CD14-positive monocyte (primary cell): ENCODE measurements around the gene ZNF23. TPM values are rescaled to one million over a fixed set of nuclear protein-coding genes. Genes with fewer than 3 reads are reported as not detected.

Source experiments
- DNase-seq, 3 donors: peaks; one replicate each; pipeline ENCODE4 v3.0.0-alpha.2; 2011 to 2022
- H2AFZ ChIP-seq: 2 replicates; pipeline ENCODE4 v1.6.0; 2012; ENCODE audit warnings: mild to moderate bottlenecking, low read depth, low read length, inconsistent platforms; ENCODE audit not compliant: insufficient read depth, poor library complexity, severe bottlenecking
- H3K27ac ChIP-seq, 2 donors: 1 replicate in 1 of 2; 2 replicates in 1 of 2; pipeline ENCODE4 v1.5.1; 2012 to 2013; ENCODE audit warnings: low read length in 2 of 2, control low read depth in 1 of 2, inconsistent platforms in 1 of 2, low read depth in 1 of 2, mild to moderate bottlenecking in 1 of 2
- H3K27me3 ChIP-seq, 2 donors: one replicate each; pipeline versions ENCODE4 v1.6.0 to v1.6.1; 2011 to 2013; ENCODE audit warnings: low read length in 2 of 2; ENCODE audit not compliant: control insufficient read depth in 2 of 2, insufficient read depth in 2 of 2
- H3K36me3 ChIP-seq, 2 donors: replicated peaks in 1 of 2; 1 replicate in 1 of 2; 2 replicates in 1 of 2; pipeline versions ENCODE4 v1.5.1 to v1.6.1; 2012 to 2013; ENCODE audit warnings: low read length in 2 of 2, control low read depth in 1 of 2, inconsistent platforms in 1 of 2, mild to moderate bottlenecking in 1 of 2; ENCODE audit not compliant: insufficient read depth in 2 of 2, control insufficient read depth in 1 of 2
- H3K4me1 ChIP-seq, 2 donors: 1 replicate in 1 of 2; 2 replicates in 1 of 2; pipeline versions ENCODE4 v1.5.1 to v1.6.1; 2012 to 2013; ENCODE audit warnings: low read length in 2 of 2, control low read depth in 1 of 2, inconsistent platforms in 1 of 2, mild to moderate bottlenecking in 1 of 2, moderate library complexity in 1 of 2; ENCODE audit not compliant: insufficient read depth in 2 of 2, control insufficient read depth in 1 of 2
- H3K4me2 ChIP-seq: replicated peaks from 2 replicates; pipeline ENCODE3; 2012; ENCODE audit warnings: low read length, moderate library complexity, mild to moderate bottlenecking; ENCODE audit not compliant: poor library complexity, severe bottlenecking; ENCODE audit errors: extremely low read depth
- H3K4me3 ChIP-seq, 3 experiments: fragments of 200-600 bp in 1 of 3; sonication (generic) in 1 of 3; replicated peaks in 1 of 3; 1 replicate in 2 of 3; 2 replicates in 1 of 3; pipeline ENCODE4 v1.5.1; 2011 to 2013; ENCODE audit warnings: low read length in 3 of 3, mild to moderate bottlenecking in 3 of 3, control low read depth in 2 of 3, low read depth in 2 of 3, inconsistent platforms in 1 of 3, moderate library complexity in 1 of 3
- H3K79me2 ChIP-seq: 2 replicates; pipeline ENCODE4 v1.6.0; 2012; ENCODE audit warnings: mild to moderate bottlenecking, control low read depth, inconsistent platforms, low read length, moderate library complexity; ENCODE audit not compliant: insufficient read depth
- H3K9ac ChIP-seq: 2 replicates; pipeline ENCODE4 v1.6.0; 2017; ENCODE audit warnings: low read length, mild to moderate bottlenecking; ENCODE audit not compliant: insufficient read depth, poor library complexity, severe bottlenecking
- H3K9me3 ChIP-seq, 2 donors: replicated peaks in 1 of 2; 1 replicate in 1 of 2; 2 replicates in 1 of 2; pipeline versions ENCODE4 v1.5.1 to v1.6.1; 2012 to 2013; ENCODE audit warnings: low read length in 2 of 2, control low read depth in 1 of 2; ENCODE audit not compliant: control insufficient read depth in 1 of 2, insufficient read depth in 1 of 2
- H4K20me1 ChIP-seq: 2 replicates; pipeline ENCODE4 v1.6.0; 2012; ENCODE audit warnings: mild to moderate bottlenecking, low read length, control low read depth, moderate library complexity; ENCODE audit not compliant: insufficient read depth
- H3K27ac Mint-ChIP-seq, 7 donors: one replicate each; pipeline ENCODE4 v1.8.0; 2020; ENCODE audit warnings: mild to moderate bottlenecking in 7 of 7, mixed read lengths in 7 of 7, moderate library complexity in 6 of 7, inconsistent platforms in 2 of 7
- H3K27me3 Mint-ChIP-seq, 3 donors: one replicate each; pipeline ENCODE4 v1.8.0; 2021 to 2022; ENCODE audit warnings: low read depth in 3 of 3, mild to moderate bottlenecking in 3 of 3, mixed read lengths in 3 of 3, moderate library complexity in 3 of 3, inconsistent platforms in 1 of 3
- H3K36me3 Mint-ChIP-seq, 2 donors: one replicate each; pipeline ENCODE4 v1.8.0; 2020; ENCODE audit warnings: mixed read lengths in 2 of 2, inconsistent platforms in 1 of 2, mild to moderate bottlenecking in 1 of 2
- H3K4me1 Mint-ChIP-seq: one replicate; pipeline ENCODE4 v1.8.0; 2020; ENCODE audit warnings: mild to moderate bottlenecking, mixed read lengths
- H3K4me3 Mint-ChIP-seq, 2 donors: one replicate each; pipeline ENCODE4 v1.8.0; 2020; ENCODE audit warnings: mild to moderate bottlenecking in 2 of 2, mixed read lengths in 2 of 2, moderate library complexity in 1 of 2
- H3K9me3 Mint-ChIP-seq, 7 donors: one replicate each; pipeline ENCODE4 v1.8.0; 2020 to 2022; ENCODE audit warnings: mixed read lengths in 7 of 7, mild to moderate bottlenecking in 6 of 7, moderate library complexity in 6 of 7, inconsistent platforms in 2 of 7
- WGBS: methylation state at CpG from one replicate; pipeline ENCODE4 v1.1.5; 2013; ENCODE audit warnings: missing lambda C conversion rate; ENCODE audit not compliant: insufficient coverage; 5-methylcytosine and 5-hydroxymethylcytosine counted together
- intact Hi-C, 2 donors: fragments of 100-400 bp; cut with micrococcal nuclease; formaldehyde crosslinking; loops; one replicate each; pipeline versions ENCODE4 v1.15.0 to v1.15.1; 2023
- polyA plus RNA-seq, 3 donors: library from polyadenylated mRNA; depleted of rRNA in 1 of 3; unstranded in 2 of 3; stranded (reverse) in 1 of 3; fragments of 300-500 nt in 2 of 3; fragments of >200 nt in 1 of 3; fragmentation: Illumina TruSeq in 2 of 3; gene quantifications; 1 replicate in 2 of 3; 2 replicates in 1 of 3; pipeline ENCODE4 v1.2.3, GENCODE V29; 2012 to 2021
- TF ChIP-seq, protein P1 (sequence below): fragments of 200-600 bp; IDR thresholded peaks from one replicate; pipeline ENCODE4 v1.8.0; 2022; ENCODE audit warnings: antibody characterized with exemption, mild to moderate bottlenecking

Gene ZNF23
- polyA plus RNA-seq, 3 donors: 2.1 to 3.9 (median 2.8) TPM

DNA sequence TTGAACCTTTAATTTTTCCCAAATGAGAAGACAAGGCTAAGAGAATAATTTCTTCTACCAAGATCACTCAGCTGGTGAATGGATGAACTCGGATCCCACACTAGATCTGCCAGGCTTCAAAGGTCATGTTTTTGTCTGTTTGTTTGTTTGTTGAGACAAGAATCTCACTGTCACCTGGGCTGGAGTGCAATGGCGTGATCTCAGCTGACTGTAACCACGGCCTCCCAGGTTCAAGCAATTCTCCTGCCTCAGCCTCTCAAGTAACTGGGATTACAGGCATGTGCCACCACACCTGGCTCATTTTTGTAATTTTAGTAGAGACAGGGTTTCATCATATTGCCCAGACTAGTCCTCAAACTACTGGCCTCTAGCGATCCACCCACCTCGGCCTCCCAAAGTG lies 20.5 kb upstream of the ZNF23 start:
- H4K20me1 ChIP-seq: no peaks in the 10 kb centered on the region
- H3K36me3 ChIP-seq: peaks cover 0 to 5% of the 10 kb centered on the region in 2 donors
- Mint-ChIP-seq H3K27ac (no peak overlapping the region), H3K27me3 (peaks cover 1 to 5% (median 3%) of the 10 kb centered on the region in 3 donors), H3K9me3 (peaks cover 4 to 6% (median 4%) of the 10 kb centered on the region in 7 donors), H3K4me3 (no peak overlapping the region), H3K4me1 (peaks cover 17% of the 10 kb centered on the region), H3K36me3 (peaks cover 5 to 9% of the 10 kb centered on the region in 2 donors)
- intact Hi-C loops: no loop called here
- peaks cover 10 to 20% of the 10 kb centered on the region in 2 donors for H3K4me1 ChIP-seq
- WGBS: no CpG with 5 or more reads among the region's 5 CpGs
- no peaks in the 10 kb centered on the region for H3K9me3 ChIP-seq
- no peak for DNase-seq
- H3K4me2 ChIP-seq: no peak overlapping the region
- no peaks in the 10 kb centered on the region for H3K27me3 ChIP-seq
- no peak overlapping the region for H3K4me3 ChIP-seq
- H3K27ac ChIP-seq: no peak overlapping the region
- no peaks in the 10 kb centered on the region for H3K79me2 ChIP-seq
- H3K9ac ChIP-seq: no peak overlapping the region
- TF ChIP-seq, protein P1, sequence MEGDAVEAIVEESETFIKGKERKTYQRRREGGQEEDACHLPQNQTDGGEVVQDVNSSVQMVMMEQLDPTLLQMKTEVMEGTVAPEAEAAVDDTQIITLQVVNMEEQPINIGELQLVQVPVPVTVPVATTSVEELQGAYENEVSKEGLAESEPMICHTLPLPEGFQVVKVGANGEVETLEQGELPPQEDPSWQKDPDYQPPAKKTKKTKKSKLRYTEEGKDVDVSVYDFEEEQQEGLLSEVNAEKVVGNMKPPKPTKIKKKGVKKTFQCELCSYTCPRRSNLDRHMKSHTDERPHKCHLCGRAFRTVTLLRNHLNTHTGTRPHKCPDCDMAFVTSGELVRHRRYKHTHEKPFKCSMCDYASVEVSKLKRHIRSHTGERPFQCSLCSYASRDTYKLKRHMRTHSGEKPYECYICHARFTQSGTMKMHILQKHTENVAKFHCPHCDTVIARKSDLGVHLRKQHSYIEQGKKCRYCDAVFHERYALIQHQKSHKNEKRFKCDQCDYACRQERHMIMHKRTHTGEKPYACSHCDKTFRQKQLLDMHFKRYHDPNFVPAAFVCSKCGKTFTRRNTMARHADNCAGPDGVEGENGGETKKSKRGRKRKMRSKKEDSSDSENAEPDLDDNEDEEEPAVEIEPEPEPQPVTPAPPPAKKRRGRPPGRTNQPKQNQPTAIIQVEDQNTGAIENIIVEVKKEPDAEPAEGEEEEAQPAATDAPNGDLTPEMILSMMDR: no peak
- no peak overlapping the region for H2AFZ ChIP-seq

DNA sequence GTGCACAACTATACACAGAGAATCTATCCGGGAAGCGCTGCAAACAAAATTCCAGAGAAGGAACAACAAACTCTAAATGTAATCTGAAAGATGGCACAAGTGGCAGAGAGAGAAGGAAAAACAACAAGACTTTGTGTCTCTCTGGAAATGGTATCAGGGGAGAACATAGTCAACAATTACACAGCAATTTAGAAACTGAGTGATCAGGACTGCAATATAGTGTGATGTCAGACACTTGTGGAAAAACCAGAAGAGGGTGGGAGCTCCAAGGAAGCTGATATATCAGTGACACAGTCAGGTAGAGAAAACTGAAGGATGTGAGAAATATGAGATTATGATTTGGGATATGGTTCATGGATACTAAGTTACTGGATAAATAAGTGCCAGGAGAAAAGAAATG lies 18.9 kb upstream of the ZNF23 start:
- H3K36me3 Mint-ChIP-seq: peaks cover 5 to 19% of the 10 kb centered on the region in 2 donors
- no peak overlapping the region for H3K4me3 ChIP-seq
- no peak overlapping the region for H2AFZ ChIP-seq
- no peak overlapping the region for H3K4me2 ChIP-seq
- peaks cover 0 to 20% of the 10 kb centered on the region in 2 donors for H3K36me3 ChIP-seq
- intact Hi-C loops: no loop called here
- no peak overlapping the region for H3K27ac ChIP-seq
- peaks cover 0 to 5% (median 0%) of the 10 kb centered on the region in 3 donors for H3K27me3 Mint-ChIP-seq
- WGBS: no CpG with 5 or more reads among the region's 2 CpGs
- no peak overlapping the region for H3K4me3 Mint-ChIP-seq
- peaks cover 0 to 1% (median 0%) of the 10 kb centered on the region in 7 donors for H3K9me3 Mint-ChIP-seq
- H3K27me3 ChIP-seq: no peaks in the 10 kb centered on the region
- no peak overlapping the region for H3K27ac Mint-ChIP-seq
- no peak overlapping the region for H3K9ac ChIP-seq
- H3K4me1 Mint-ChIP-seq: peaks cover 17% of the 10 kb centered on the region
- peaks cover 10 to 20% of the 10 kb centered on the region in 2 donors for H3K4me1 ChIP-seq
- no peaks in the 10 kb centered on the region for H3K9me3 ChIP-seq
- no peaks in the 10 kb centered on the region for H3K79me2 ChIP-seq
- no peaks in the 10 kb centered on the region for H4K20me1 ChIP-seq
- TF ChIP-seq, protein P1: no peak
- DNase-seq: no peak
